CD4-positive, alpha-beta T cell treated with Interleukin-4 for 4 hours (primary cell): ENCODE measurements around the gene EPHA6.

Experiments
- DNase-seq: peaks from one replicate; pipeline ENCODE4 v3.0.0-alpha.2; 2020

Gene EPHA6

DNA sequence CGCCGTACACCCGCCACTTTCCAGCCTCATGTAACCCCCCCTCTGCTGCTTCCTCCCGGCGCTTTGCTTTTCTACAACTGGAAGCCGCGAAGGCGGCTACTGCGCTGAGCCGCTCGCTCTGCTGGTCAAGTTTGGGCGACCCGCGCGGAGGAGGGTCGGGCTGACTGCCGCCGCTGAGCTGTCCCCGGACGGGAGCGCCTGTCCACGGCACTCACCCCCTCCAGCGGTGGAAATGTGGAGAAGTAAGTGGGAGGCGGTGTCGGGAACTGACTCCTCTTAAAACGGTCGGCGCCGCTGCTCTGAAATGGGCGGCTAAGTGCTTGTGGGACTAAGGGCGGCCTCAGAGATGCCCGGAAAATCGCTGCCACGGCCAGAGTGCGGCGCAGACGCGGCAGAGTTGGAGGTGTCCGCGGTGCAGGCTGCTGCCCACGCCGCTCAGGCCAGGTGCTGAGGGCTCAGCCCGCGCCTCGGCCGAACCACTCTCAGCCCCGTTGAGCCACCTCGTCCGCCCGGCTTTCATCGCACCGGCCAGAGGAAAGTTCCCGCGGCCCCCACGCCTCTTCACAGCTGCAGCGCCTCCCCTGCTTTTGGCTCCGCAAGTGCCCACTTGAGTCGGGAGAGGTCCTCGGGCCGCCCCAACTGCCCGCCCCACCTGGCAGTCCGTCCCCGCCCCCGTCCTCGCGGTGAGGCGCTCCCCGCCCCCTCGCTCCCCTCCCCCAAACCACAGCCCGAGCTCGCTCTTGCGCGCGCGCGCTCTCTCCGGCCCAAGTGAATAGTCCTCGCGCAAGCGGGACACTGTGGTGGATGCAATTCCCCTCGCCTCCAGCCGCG is at the start of gene EPHA6:
Gene EPHA6, plus strand, starts transcription at position 775 of the 831 bp plus-strand sequence.
- no peak for DNase-seq

DNA sequence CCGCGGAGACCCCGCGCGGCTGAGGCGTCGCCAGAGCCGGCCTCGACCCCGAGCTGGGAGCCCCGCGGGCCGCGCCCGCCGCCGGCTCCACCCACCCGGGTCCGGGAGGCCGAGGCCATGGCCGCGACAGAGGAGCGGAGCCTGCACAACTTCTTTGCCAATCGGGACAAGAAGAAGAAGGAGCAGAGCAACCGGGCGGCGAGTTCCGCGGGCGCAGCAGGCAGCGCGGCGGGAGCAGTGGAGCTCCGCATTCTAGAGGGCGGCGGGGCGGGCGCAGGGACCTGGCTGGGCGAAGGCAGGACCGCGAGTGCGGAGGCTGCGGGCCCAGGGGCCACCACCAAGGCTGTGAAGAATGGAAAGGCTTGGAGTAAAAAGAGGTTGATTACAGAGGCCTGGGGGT is 37.6 kb upstream of the EPHA6 start:
- no peak for DNase-seq

DNA sequence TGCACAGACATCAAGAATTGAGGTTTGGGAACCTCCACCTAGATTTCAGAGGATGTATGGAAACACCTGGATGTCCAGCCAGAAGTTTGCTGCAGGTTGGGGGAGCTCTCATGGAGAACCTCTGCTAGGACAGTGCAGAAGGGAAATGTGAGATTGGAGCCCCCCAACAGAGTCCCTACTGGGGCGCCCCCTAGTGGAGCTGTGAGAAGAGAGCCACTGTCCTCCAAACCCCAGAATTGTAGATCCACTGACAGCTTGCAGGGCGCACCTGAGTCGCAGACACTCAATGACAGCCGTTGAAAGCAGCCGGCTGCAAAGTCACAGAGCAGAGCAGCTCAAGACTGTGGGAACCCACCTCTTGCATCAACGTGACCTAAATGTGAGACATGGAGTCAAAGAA is 34.6 kb upstream of the EPHA6 start:
- no peak for DNase-seq

DNA sequence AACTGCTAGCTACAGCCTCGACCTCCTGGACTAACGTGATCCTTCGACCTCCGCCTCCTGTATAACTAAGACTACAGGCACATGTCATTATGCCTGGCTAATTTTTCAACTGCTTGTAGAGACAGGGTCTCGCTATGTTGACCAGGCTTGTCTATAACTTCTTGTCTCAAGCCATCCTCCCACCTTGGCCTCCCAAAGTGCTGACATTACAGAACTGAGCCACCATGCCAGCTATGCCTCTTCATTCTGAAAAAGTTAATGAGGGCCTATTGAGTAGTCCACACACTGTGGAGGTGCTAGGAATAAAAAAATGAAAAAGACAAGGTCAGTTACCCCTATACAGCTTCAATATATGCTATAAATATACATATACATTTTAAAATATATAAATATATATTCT is 18.3 kb upstream of the EPHA6 start:
- no peak for DNase-seq

DNA sequence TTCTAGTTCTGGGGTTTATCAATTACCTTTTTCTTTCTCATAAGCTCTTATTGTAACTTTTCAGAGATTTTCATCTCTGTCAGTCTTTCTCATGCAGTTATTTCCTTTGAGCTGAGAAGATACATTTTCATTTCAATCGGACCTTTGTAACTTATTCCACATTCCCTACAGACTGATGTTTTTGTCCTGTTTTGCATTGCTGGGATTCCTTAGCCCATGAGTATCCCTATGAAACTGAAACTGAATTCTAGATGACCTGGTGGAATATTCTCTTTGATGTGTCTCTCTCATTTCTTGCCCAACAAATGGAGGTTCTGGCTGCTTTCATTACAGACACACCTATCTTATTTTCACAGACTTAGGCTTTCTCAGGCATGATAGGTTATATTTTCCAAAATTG is 10.5 kb upstream of the EPHA6 start:
- DNase-seq = no peak

DNA sequence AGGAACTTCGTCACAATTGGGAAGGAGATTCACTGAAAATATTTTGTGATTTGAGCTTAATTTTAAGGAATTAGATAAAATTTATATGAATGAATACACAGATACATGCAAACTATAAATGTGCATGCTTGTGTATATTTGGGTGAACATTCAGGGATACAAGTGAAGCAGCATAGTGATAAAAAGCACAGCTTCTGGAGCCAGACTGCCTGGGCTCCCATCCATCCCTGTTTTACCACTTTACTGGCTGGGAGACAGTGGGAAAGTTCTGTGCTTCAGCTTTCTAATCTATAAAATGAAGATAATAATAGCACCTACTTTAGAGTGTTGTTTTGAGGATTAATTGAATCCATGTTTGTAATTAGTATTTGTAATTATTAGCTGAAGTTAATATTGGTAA is 8.1 kb upstream of the EPHA6 start:
- no peak for DNase-seq

DNA sequence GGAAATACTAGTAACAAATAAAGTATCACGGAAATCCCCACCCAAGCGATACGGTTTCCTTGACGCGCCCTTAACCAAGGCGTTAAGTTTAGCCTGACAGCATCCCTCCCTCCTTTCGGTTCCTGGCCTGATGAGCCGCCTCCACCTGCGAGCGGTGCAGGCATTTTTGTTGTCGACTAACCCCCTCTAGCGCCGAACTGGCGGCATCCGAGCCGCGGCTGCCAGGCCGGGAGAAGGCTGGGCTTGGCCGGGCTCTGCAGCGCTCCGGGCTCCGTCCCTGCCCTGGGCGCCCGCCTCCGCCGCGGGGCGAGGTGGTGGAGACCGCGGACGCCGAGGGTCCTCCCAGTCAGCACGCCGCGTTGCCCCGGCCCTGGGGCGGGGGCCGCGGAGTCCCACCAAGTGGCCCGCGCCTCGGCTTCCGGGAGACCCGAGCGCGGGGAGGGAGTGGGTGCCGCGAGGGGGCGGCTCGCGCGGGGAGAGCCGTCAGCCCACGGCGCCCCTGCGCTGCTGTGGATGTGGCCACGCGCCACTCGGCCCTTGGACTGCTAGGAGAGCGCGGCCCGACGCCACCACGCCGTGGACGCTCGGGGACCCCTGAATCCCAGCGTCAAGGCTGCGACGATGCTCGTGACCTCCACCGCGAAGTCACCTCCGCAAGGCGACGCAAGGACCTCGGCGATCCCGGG is 1.1 kb upstream of the EPHA6 start:
- DNase-seq = peak; percentile 1

DNA sequence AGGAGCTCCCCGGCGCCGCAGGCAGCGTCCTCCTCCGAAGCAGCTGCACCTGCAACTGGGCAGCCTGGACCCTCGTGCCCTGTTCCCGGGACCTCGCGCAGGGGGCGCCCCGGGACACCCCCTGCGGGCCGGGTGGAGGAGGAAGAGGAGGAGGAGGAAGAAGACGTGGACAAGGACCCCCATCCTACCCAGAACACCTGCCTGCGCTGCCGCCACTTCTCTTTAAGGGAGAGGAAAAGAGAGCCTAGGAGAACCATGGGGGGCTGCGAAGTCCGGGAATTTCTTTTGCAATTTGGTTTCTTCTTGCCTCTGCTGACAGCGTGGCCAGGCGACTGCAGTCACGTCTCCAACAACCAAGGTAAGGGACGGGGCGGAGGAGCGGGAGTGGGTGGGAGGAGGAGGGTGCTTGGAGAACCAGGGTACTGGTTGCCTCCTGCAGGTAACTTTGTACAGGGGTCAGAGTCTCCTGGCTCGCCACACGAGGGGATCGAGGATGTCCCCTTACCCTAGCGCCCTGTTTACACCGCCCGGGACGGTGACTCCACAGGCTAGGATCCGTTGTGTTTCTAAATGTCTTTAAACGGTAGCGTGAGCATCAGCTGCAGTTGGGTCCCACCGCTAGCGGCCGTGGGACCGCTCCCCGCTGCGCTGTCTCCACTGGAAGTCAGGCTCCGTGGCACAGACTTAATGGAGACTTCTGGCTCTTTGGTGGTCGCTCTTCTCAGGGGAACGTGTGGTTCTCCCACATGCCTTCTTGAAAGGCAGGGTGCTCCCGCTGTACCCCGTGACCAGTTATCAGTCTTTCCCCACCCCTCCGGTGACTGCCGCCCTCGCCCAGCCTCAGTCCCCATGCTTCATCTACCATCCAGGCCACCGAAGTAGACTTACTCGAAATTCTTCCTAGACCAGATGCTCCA is 515 bp downstream of the EPHA6 start:
- DNase-seq = no peak

DNA sequence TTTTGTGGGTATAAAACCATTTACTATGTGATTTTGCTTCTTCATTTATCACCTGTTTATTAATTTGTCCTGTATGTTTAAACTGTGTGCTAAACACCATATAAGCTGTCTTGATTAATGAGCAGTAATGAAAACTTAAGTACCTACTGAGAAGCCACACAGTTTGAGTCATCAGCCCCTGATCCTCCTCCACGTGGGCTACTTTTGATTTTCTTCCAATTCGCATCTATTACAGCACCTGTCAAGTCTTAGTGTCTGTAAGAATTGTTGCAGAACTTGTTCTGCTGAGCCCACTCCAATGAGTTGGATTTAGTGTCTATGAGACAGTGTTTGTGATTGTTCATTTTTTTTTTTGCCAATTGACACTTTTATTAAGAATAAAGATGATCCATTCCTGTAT is 16.8 kb downstream of the EPHA6 start:
- no peak for DNase-seq

DNA sequence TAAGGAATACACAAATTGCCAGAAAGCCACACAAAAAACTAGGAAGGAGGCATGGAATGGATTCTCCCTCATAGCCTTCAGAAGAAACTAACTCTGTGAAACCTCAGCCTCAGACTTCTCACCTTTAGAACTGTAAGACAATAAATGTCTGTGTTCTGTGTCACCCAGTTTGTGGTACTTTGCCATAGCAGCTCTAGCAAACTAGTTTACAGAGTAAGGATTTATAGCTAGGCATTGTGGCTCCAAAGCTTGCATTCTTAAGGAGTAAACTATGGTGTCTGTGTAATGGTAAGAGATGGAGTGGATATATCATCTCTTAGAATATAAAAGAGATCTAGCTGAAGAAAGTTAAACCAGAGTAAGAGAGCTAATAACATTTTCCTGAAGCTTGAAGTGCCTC is 18.9 kb downstream of the EPHA6 start:
- DNase-seq = no peak

DNA sequence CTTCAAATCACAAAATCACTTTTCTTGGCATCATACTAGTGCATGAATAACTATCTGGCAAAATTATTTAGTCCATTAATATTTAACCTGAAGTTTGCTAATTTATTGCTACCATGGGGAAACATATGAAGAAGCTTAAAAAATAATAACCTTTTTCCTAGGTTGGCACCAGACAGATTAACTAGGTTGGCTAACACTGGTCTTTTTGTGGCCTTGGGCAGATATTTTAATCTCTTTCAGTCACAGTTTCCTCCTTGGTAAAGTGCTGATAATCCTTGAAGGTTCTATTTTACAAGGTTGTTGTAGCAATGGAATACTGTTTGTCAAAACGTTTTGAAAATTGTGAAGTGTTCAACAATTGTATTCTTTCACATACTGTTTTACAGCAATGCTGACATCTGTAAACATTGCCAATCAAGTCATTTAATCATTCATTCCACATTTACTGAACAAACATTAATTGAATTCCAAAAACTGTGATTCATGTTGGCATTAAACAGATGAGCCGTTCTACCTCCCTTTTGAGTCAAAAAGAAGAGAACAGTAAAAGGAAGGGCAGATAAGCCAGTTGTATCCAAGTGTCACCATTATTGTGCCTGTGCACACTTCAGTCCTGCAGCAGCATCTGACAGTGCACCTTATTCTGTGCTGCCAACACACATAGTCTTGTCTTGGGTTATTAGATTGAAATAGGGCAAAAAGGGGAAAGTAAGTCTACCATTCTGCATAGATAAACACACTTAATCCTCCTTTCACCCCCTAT is 21.9 kb downstream of the EPHA6 start:
- DNase-seq = no peak

DNA sequence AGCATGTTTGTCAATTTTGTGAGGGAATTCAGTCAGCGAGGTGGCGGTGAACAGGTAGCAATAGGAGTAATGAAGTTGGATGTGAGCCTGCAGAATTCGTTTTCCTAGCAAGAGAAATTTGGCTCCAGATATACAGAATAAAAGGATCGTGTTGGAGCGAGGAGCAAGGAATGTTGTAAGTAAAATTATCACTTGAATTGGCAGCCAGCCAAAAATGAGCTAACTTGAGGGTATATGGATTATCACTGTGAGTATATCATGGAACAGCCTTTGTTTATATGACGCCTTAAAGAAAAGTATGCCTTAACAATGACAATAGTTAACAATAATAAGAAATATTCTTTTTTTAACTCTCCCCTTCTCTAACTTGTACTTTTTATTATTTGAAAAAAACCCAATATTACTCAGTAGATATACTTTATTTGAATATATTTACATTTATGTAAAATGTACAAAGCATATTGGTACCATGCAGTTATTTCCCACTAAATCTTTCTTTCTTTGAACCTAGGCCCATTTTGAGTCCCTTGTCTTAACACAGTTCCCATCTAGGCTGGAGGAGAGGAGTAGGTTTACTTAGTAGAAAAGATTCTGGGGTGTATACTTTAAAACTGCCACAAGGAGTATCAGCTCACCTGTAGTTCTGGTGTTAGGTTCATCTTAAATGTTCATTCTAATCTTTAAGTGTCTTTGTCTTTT is 29.3 kb downstream of the EPHA6 start:
- no peak for DNase-seq

DNA sequence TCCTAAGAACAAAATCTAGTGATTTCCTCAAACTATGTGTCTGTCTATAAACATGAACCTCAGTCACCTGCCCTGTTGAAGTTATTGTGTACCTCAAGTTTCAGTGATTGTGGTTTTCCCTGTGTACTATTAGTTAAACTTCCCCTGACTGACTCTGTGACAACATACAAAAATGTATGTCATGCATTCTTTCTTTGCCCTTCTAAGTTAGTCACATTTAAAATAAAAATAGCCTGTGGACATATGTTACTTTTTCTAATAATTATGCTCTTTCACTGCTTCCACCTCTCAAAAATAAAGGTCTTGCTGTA is 29.8 kb downstream of the EPHA6 start:
- no peak for DNase-seq

DNA sequence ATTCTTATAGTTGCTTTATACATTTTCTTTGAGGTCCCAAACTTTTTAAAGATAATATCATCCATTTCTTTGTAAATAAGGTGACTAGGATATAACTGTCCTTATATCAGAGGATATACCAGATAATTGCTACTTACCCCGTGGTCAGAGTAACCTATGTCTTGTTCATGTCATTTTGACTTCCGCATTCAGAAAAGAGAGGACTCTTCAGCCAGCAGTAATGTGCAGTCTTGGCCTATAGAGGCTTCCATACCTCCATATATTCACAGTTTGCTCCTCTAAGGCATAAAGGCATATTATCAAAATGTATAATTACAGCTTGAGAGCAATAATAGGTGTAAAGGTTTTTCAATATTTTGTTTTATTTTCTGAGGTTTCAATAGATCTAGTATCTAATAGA is 38.5 kb downstream of the EPHA6 start:
- no peak for DNase-seq

DNA sequence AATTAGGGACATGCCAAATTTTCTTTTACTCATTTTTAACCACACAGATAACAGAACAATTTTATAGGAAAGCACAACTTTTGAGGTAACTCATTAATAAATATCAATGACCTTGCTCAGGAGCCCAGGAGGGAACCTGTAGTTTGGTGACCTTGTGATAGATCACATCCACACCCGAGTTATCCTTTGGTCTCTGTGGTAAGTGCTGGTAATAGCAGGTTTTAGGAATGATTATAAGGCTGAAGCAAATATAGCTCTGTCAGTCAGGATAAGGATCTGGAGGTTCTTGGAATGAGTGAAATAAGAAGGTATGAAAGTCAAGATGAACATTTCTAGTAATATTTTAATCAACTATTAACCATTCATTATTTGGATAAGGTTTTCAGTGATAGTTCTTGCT is 46.5 kb downstream of the EPHA6 start:
- DNase-seq = no peak

DNA sequence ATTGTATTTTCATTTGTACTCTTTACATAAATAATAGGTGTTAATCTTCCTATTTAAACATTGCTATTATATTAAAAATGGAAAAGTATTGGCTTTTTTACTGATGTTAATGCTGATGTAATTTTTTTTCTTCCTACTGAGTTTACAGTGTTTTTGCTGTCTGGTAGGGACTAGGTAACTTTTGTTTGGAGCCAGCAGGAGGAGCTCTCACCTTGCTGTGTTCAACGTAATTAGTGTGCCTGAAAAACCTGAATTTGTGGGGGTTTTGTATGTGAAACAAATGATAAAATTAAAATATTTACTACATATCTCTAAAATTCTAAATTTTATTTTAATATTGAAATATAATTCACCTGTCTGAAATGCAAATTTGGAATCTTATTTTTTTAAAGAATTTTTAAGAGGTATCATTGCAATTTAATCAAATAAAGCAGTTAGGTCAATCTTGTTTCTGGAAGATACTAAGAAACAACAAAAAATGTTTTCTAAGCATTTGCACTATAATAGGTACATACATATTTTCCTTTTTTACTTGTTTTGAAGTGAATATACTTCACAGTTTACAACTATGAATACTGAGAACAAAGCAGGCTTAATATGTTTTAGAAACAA is 48.8 kb downstream of the EPHA6 start:
- DNase-seq = no peak

DNA sequence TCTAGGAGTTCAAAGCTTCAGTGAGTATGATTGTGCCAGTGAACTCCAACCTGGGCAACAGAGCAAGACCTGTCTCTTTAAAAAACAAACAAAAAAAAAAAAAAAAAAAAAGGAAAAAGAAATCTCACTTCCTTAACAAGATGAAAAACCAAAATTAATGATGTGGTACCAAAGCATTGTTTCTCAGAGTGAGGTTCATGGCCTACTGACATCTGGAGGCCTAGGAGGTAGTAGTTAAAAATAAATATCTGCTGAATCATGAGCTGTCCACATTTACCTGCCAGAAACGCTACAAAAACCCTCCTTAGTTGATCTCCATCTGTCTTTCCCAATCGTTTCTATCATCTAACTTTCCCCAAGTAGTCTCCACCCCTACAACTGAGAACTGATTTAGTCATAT is 51.2 kb downstream of the EPHA6 start:
- DNase-seq = no peak

DNA sequence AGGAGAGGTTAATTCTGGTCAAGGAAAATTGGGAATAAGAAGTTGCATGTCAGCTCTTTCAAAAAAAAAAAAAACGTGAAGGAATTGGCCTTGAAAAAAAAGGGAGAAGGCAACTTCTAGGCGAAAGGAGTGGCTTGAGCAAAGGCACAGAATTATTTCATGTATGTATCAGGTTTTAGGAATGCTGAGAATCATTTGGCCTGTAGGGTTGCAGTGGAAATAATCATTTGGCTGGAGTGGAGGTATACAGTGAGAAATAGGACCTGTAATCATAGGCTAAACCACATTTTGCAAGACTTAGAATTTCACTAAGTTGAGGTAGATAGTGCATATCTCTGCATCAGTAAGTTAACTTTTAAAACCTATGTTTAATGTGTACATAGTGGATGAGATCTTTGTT is 54.9 kb downstream of the EPHA6 start:
- no peak for DNase-seq

DNA sequence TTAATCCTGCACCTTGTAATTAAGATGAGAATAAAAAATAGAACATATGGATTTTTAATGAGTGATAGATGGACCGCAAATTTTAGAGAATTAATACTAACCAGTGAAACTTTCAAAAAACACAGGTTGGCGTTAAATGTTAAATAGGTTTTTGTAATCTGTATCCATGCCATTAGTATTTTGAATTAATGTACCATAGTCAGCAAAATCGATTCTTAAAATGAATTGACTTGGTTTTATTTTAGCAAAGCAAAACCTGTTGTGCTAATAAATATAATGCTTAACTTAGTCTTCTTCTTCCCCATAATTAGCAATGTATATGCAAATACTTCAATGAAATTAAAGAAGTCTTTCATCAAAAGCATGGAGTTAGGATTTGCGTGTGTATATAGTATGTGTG is 63.1 kb downstream of the EPHA6 start:
- DNase-seq = no peak

DNA sequence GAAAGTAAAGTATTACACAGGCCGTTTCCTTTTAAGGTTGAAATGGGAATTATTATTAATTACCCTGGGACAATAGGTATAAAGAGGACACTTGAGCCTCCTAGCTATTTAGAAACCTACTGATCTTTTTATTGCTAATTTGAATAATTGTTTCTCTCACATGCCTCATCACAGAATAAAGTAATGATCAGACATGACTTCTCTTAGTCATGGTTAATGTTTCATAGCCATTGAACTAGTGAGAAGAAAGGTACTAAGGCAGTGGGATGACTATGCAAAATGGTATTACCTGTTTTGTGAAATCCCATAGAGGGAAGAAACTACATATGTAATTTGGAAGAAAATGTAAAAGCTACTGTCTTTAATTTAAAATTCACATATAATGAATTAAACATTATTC is 85.6 kb downstream of the EPHA6 start:
- no peak for DNase-seq

DNA sequence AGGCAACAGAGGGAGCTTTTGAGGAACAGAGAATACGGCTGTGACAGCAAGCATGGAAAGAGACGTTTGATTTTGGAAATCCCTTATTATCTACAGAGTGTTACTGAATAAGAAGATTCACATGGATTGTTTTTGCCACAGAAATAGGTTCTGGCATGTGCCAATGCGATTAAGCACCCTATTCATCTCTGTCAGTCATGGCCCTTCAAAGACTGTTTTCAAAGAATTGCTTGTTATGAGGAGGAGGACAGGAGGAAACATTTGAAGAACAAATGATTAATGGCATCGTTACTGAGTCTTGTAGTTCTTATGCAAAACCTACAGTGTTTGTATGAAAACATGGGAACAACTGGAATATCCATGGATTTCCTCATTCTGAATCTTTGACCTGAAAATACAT is 86.2 kb downstream of the EPHA6 start:
- no peak for DNase-seq

DNA sequence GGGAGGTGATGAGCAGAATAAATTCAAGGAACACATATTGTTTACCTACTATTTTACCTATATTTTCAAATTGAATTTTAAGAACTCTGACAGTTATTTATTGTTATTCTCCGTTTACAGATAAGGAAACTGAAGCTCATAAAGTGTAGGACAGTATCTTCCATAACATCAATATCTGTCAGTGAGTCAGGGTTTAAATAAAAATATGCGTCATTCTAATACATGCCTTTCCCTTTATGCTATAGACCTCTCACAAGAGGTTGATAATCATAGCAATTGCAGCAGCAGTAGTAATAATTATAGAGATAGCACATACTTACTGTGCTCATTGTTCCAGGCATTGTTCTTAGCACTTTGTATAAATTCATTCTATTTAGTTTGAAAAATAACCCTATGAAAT is 101.1 kb downstream of the EPHA6 start:
- no peak for DNase-seq
